ES-I3 (cell line): Measurements from ENCODE around the gene ASIC1.
"Not testable (repeated sequence)": the region's sequence is repeated elsewhere in the genome, so short reads cannot be mapped to it uniquely, and the experiment has no call there.

ENCODE experiments used
- H3K36me3 ChIP-seq: 2 replicates; pipeline ENCODE4 v1.6.1; 2013; ENCODE audit warnings: mild to moderate bottlenecking, low read length, control low read depth, moderate library complexity; ENCODE audit not compliant: insufficient read depth
- H3K4me1 ChIP-seq: 2 replicates; pipeline ENCODE4 v1.6.1; 2013; ENCODE audit warnings: mild to moderate bottlenecking, control low read depth, low read length; ENCODE audit not compliant: insufficient read depth
- H3K9ac ChIP-seq: 2 replicates; pipeline ENCODE4 v1.6.1; 2013; ENCODE audit warnings: low read depth, mild to moderate bottlenecking, low read length, moderate library complexity
- H3K9me3 ChIP-seq: 2 replicates; pipeline ENCODE4 v1.6.1; 2013; ENCODE audit warnings: mild to moderate bottlenecking, low read length, moderate library complexity; ENCODE audit not compliant: control insufficient read depth, insufficient read depth

Gene ASIC1

GRCh38 chr12:50078281-50078680 is 20.9 kb downstream of the ASIC1 start:
- Histone ChIP-seq H3K36me3 (no peaks in the 10 kb centered on the region), H3K9ac (no peak overlapping the region), H3K9me3 (no peaks in the 10 kb centered on the region), H3K4me1 (peaks cover 4% of the 10 kb centered on the region; the same call in 1 of the 2 replicates)

- no peaks in the 10 kb centered on the region for H3K9me3 ChIP-seq
Measured at GRCh38 chr12:50079771-50080170, 22.4 kb downstream of the ASIC1 start.

GRCh38 chr12:50081096-50081808 is 23.9 kb downstream of the ASIC1 start:
- Histone ChIP-seq H3K9me3 (no peaks in the 10 kb centered on the region), H3K36me3 (no peaks in the 10 kb centered on the region), H3K4me1 (no peaks in the 10 kb centered on the region), H3K9ac (peak overlapping the region; percentile 32; the same call in 1 of the 2 replicates)

More at GRCh38 chr12:50079771-50080170, 22.4 kb downstream of the ASIC1 start:
- Histone ChIP-seq H3K36me3 (no peaks in the 10 kb centered on the region), H3K4me1 (peaks cover 4% of the 10 kb centered on the region; the same call in 1 of the 2 replicates), H3K9ac (no peak overlapping the region)

GRCh38 chr12:50082644-50083043 is 25.2 kb downstream of the ASIC1 start:
- Histone ChIP-seq H3K36me3 (peaks cover 5% of the 10 kb centered on the region), H3K9me3 (no peaks in the 10 kb centered on the region), H3K4me1 (no peaks in the 10 kb centered on the region), H3K9ac (no peak overlapping the region)

GRCh38 chr12:50083301-50083700 is 25.9 kb downstream of the ASIC1 start:
- no peak overlapping the region for H3K9ac ChIP-seq
- peaks cover 5% of the 10 kb centered on the region for H3K36me3 ChIP-seq
- no peaks in the 10 kb centered on the region for H3K9me3 ChIP-seq
- H3K4me1 ChIP-seq, result no peaks in the 10 kb centered on the region

- Histone ChIP-seq H3K9ac (peak overlapping the region; percentile 66; the same call in 1 of the 2 replicates), H3K36me3 (peaks cover 12% of the 10 kb centered on the region)
- H3K4me1 ChIP-seq, H3K9me3 ChIP-seq: not testable (repeated sequence)
Measured at GRCh38 chr12:50084409-50084774, 27.0 kb downstream of the ASIC1 start.

GRCh38 chr12:50084775-50085614 is 27.6 kb downstream of the ASIC1 start, which contains the start of gene SMARCD1:
TSS of gene SMARCD1 (plus strand) at chr12:50085342. CDS start at chr12:50085370, 28 bp downstream.
- Histone ChIP-seq H3K9me3 (no peaks in the 10 kb centered on the region), H3K4me1 (no peaks in the 10 kb centered on the region), H3K9ac (peak within 1 kb of the TSS; percentile 66; the same call in 1 of the 2 replicates), H3K36me3 (peaks cover 12% of the 10 kb centered on the region)

- Histone ChIP-seq H3K9ac (peak overlapping the region; percentile 28; the same call in 1 of the 2 replicates), H3K36me3 (peaks cover 18% of the 10 kb centered on the region), H3K9me3 (no peaks in the 10 kb centered on the region), H3K4me1 (no peaks in the 10 kb centered on the region)
Measured at GRCh38 chr12:50085615-50086072, 28.2 kb downstream of the ASIC1 start.

- peak overlapping the region; percentile 28; the same call in 1 of the 2 replicates for H3K9ac ChIP-seq
- H3K36me3 ChIP-seq, result peaks cover 18% of the 10 kb centered on the region
- no peaks in the 10 kb centered on the region for H3K9me3 ChIP-seq
- no peaks in the 10 kb centered on the region for H3K4me1 ChIP-seq
Measured at GRCh38 chr12:50086148-50086547, 28.8 kb downstream of the ASIC1 start.

- Histone ChIP-seq H3K9me3 (no peaks in the 10 kb centered on the region), H3K9ac (no peak overlapping the region), H3K36me3 (peaks cover 23% of the 10 kb centered on the region), H3K4me1 (no peaks in the 10 kb centered on the region)
Measured at GRCh38 chr12:50087151-50087550, 29.8 kb downstream of the ASIC1 start.

- no peaks in the 10 kb centered on the region for H3K9me3 ChIP-seq
- H3K4me1 ChIP-seq, result no peaks in the 10 kb centered on the region
- peaks cover 28% of the 10 kb centered on the region for H3K36me3 ChIP-seq
- H3K9ac ChIP-seq, result no peak overlapping the region
Measured at GRCh38 chr12:50087995-50088394, 30.6 kb downstream of the ASIC1 start.

GRCh38 chr12:50088577-50089335 is 31.4 kb downstream of the ASIC1 start:
- Histone ChIP-seq H3K9me3 (no peaks in the 10 kb centered on the region), H3K36me3 (peaks cover 28% of the 10 kb centered on the region), H3K9ac (no peak overlapping the region), H3K4me1 (no peaks in the 10 kb centered on the region)

GRCh38 chr12:50089730-50090129 is 32.3 kb downstream of the ASIC1 start:
- Histone ChIP-seq H3K4me1 (no peaks in the 10 kb centered on the region), H3K9ac (no peak overlapping the region), H3K9me3 (no peaks in the 10 kb centered on the region), H3K36me3 (peaks cover 34% of the 10 kb centered on the region)

GRCh38 chr12:50090391-50090790 is 33.0 kb downstream of the ASIC1 start:
- H3K9ac ChIP-seq, result no peak overlapping the region
- H3K9me3 ChIP-seq, result no peaks in the 10 kb centered on the region
- H3K4me1 ChIP-seq, result no peaks in the 10 kb centered on the region
- peaks cover 39% of the 10 kb centered on the region for H3K36me3 ChIP-seq
